Hepatocyte (in vitro differentiated cells): ENCODE results near the gene PHLPP1.

Experiments used
- EZH2 ChIP-seq: fragments of 200-600 bp; sonication (generic); IDR thresholded peaks from 2 replicates; pipeline ENCODE4 v1.6.1; 2016; ENCODE audit warnings: antibody characterized with exemption, mild to moderate bottlenecking, borderline replicate concordance
- TF ChIP-seq, protein P1 (sequence below): fragments of 200-600 bp; sonication (generic); IDR thresholded peaks from 2 replicates; pipeline ENCODE4 v1.5.1; 2016; ENCODE audit warnings: antibody characterized with exemption, mild to moderate bottlenecking; ENCODE audit not compliant: poor library complexity

GRCh38 chr18:62711781-62712180, 3.6 kb upstream of the PHLPP1 start:
- TF ChIP-seq, protein P1, sequence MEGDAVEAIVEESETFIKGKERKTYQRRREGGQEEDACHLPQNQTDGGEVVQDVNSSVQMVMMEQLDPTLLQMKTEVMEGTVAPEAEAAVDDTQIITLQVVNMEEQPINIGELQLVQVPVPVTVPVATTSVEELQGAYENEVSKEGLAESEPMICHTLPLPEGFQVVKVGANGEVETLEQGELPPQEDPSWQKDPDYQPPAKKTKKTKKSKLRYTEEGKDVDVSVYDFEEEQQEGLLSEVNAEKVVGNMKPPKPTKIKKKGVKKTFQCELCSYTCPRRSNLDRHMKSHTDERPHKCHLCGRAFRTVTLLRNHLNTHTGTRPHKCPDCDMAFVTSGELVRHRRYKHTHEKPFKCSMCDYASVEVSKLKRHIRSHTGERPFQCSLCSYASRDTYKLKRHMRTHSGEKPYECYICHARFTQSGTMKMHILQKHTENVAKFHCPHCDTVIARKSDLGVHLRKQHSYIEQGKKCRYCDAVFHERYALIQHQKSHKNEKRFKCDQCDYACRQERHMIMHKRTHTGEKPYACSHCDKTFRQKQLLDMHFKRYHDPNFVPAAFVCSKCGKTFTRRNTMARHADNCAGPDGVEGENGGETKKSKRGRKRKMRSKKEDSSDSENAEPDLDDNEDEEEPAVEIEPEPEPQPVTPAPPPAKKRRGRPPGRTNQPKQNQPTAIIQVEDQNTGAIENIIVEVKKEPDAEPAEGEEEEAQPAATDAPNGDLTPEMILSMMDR: no peak
- TF ChIP-seq EZH2: no peak
